SH-SY5Y (cell line): Measurements from ENCODE around the gene GPR18.

Experiments
- GATA2 ChIP-seq: IDR thresholded peaks from 2 replicates; pipeline ENCODE4 v1.6.1; 2011; ENCODE audit warnings: mild to moderate bottlenecking, low read depth, low read length
- GATA3 ChIP-seq: IDR thresholded peaks from 2 replicates; pipeline ENCODE4 v1.6.1; 2011; ENCODE audit warnings: low read depth, mild to moderate bottlenecking, low read length, moderate library complexity

DNA sequence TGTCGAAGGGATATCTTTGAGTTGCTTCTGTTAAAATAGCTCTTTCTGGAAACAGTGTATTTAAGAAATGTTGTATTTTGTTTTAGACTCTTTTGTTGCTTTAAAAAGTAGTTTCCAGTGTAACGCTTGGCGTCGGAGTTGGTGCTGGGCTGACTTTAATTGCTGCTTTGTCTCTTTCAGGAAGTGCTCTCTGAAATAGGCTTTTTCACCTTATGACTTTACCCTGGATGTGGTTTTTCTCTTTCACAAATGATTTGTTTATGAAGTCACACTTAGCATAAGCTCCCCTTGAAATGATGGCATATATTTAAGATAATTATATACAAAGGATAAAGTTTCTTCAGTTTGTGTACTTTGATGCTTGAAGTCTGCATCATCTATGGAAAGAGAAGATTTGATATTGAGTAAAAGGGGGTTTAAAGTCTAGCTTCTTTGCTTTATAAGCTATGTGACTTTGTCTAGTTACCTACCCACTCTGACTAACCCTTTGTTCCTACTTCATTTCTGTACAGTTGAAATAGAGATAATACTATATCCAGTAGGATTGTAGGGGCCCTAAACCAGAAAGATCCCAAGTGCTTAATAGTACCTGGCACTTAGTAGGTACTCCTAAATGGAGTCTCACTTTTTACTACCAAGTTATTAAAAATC lies at the start of gene GPR18:
- TF ChIP-seq GATA2 (no peak), GATA3 (no peak)
